Activated CD8-positive, alpha-beta T cell treated with anti-CD3 and anti-CD28 coated beads for 36 hours (primary cell): ENCODE measurements around the gene SPRY4. TPM values are rescaled to one million over a fixed set of nuclear protein-coding genes. Genes with fewer than 3 reads are reported as not detected.

Experiments
- ATAC-seq: fragments of 200-7000 bp; cut with Tn5 transposase; one replicate; pipeline ENCODE4 v1.10.0; 2021; ENCODE audit warnings: mild to moderate bottlenecking, moderate library complexity
- CTCF ChIA-PET: fragments of 350-600 bp; sonication (Branson Sonifier 250); formaldehyde crosslinking; loops from one replicate; lab custom pipeline; 2021; ENCODE audit warnings: antibody characterized with exemption; lab: Charles Lee
- POLR2A ChIA-PET: fragments of 350-600 bp; sonication (Branson Sonifier 250); formaldehyde crosslinking; loops from one replicate; lab custom pipeline; 2021; ENCODE audit warnings: antibody characterized with exemption; lab: Charles Lee
- DNase-seq: peaks from one replicate; pipeline ENCODE4 v3.0.0-alpha.2; 2020
- H3K27ac Mint-ChIP-seq: one replicate; pipeline ENCODE4 v1.8.0; 2021; ENCODE audit warnings: mild to moderate bottlenecking, mixed read lengths
- H3K27me3 Mint-ChIP-seq: one replicate; pipeline ENCODE4 v1.8.0; 2021; ENCODE audit warnings: mixed read lengths
- H3K36me3 Mint-ChIP-seq: one replicate; pipeline ENCODE4 v1.8.0; 2021; ENCODE audit warnings: low read depth, mixed read lengths
- H3K4me1 Mint-ChIP-seq: one replicate; pipeline ENCODE4 v1.8.0; 2021; ENCODE audit warnings: low read depth, mixed read lengths
- H3K4me3 Mint-ChIP-seq: one replicate; pipeline ENCODE4 v1.8.0; 2021; ENCODE audit warnings: mild to moderate bottlenecking, moderate library complexity, mixed read lengths
- H3K9me3 Mint-ChIP-seq: one replicate; pipeline ENCODE4 v1.8.0; 2021; ENCODE audit warnings: mixed read lengths
- intact Hi-C: fragments of 100-400 bp; cut with micrococcal nuclease; formaldehyde crosslinking; loops from one replicate; pipeline ENCODE4 v1.10.0; 2022
- total RNA-seq, 2 experiments: library from RNA; stranded (reverse); gene quantifications; one replicate each; pipeline ENCODE4 v1.2.3, GENCODE V29; 2021
- TF ChIP-seq, protein P1 (sequence below): fragments of 200-600 bp; IDR thresholded peaks from one replicate; pipeline ENCODE4 v1.8.0; 2022; ENCODE audit warnings: antibody characterized with exemption, mild to moderate bottlenecking

Gene SPRY4
- total RNA-seq, 2 experiments from 2014 or later = 0.90 to 1.0 TPM

DNA sequence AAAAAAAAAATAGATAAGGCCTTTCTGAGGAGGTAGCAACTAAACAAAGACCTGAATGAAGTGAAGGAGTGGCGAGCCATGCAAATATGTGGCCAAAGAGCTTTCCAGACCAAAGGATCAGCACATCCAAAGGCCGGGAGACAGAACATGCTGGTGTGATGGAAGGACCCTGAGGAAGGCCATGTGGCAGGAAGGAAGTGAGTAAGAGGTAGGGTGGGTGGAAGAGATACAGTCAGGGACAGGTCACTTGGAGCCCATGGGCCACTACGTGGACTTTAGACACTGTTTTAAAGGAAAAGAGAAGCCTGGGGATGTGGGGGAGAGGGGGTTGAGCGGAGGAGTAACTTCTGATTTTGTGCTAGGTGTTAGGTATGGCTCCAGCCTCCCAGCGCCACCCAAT lies 31.3 kb downstream of the SPRY4 start:
- Mint-ChIP-seq H3K27ac (no peak overlapping the region), H3K4me3 (no peak overlapping the region), H3K36me3 (no peaks in the 10 kb centered on the region), H3K27me3 (no peaks in the 10 kb centered on the region), H3K4me1 (peaks cover under 1% of the 10 kb centered on the region), H3K9me3 (no peaks in the 10 kb centered on the region)
- DNase-seq (no peak), ATAC-seq (no peak)
- TF ChIP-seq, protein P1, sequence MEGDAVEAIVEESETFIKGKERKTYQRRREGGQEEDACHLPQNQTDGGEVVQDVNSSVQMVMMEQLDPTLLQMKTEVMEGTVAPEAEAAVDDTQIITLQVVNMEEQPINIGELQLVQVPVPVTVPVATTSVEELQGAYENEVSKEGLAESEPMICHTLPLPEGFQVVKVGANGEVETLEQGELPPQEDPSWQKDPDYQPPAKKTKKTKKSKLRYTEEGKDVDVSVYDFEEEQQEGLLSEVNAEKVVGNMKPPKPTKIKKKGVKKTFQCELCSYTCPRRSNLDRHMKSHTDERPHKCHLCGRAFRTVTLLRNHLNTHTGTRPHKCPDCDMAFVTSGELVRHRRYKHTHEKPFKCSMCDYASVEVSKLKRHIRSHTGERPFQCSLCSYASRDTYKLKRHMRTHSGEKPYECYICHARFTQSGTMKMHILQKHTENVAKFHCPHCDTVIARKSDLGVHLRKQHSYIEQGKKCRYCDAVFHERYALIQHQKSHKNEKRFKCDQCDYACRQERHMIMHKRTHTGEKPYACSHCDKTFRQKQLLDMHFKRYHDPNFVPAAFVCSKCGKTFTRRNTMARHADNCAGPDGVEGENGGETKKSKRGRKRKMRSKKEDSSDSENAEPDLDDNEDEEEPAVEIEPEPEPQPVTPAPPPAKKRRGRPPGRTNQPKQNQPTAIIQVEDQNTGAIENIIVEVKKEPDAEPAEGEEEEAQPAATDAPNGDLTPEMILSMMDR = no peak
- POLR2A ChIA-PET = no interaction called here
- intact Hi-C loops = no loop called here
- CTCF ChIA-PET = no interaction called here

DNA sequence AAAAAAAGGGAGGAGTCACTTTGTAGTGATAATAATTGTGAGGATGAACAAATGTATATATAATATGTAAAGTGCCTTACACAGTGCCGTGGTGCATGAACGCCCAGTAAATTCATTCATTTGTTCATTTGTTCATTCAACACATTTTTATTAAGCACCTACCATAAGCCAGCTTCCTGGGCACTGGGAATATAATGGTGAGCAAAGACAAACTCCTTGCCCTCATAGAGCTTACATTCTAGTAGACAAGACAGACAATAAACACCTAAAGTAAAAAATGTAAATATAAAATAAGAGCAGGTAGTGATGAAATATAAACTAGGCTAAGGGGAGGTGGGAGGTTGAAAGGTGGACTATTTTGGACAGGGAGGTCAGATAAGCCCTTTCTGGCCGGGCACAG lies 32.0 kb downstream of the SPRY4 start:
- Mint-ChIP-seq H3K27ac (no peak overlapping the region), H3K9me3 (no peaks in the 10 kb centered on the region), H3K27me3 (no peaks in the 10 kb centered on the region), H3K36me3 (no peaks in the 10 kb centered on the region), H3K4me3 (no peak overlapping the region), H3K4me1 (peaks cover 3% of the 10 kb centered on the region)
- ChIA-PET POLR2A (no interaction called here), CTCF (no interaction called here)
- DNase-seq (no peak), ATAC-seq (no peak)
- intact Hi-C loops = no loop called here
- TF ChIP-seq, protein P1 = no peak

DNA sequence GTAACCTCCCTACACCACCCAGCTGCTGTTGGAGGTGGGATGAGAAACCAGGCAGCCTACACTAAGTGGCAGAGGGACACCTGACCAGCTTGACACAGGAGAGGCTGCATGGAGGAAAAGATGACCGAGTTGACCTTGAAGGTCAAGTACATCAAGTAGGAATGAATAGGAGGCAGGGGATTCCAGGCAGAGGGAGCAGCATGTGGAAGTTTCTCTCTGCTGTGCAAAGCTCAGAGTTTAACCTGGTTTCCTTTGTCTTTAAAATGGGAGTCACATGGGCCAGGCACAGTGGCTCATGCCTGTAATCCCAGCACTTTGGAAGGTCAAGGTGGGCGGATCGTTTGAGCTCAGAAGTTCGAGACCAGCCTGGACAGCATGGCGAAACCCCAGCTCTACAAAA lies 32.6 kb downstream of the SPRY4 start:
- TF ChIP-seq, protein P1 = no peak
- DNase-seq (no peak), ATAC-seq (no peak)
- Mint-ChIP-seq H3K27ac (no peak overlapping the region), H3K4me1 (peaks cover 8% of the 10 kb centered on the region), H3K9me3 (no peaks in the 10 kb centered on the region), H3K36me3 (no peaks in the 10 kb centered on the region), H3K27me3 (no peaks in the 10 kb centered on the region), H3K4me3 (no peak overlapping the region)
- CTCF ChIA-PET = interaction anchor here (0.5 kb wide), 1 partner anchor 141 kb away, joined by 3 read pairs; no protein-coding TSS in a partner anchor
- intact Hi-C loops = no loop called here
- POLR2A ChIA-PET = no interaction called here

DNA sequence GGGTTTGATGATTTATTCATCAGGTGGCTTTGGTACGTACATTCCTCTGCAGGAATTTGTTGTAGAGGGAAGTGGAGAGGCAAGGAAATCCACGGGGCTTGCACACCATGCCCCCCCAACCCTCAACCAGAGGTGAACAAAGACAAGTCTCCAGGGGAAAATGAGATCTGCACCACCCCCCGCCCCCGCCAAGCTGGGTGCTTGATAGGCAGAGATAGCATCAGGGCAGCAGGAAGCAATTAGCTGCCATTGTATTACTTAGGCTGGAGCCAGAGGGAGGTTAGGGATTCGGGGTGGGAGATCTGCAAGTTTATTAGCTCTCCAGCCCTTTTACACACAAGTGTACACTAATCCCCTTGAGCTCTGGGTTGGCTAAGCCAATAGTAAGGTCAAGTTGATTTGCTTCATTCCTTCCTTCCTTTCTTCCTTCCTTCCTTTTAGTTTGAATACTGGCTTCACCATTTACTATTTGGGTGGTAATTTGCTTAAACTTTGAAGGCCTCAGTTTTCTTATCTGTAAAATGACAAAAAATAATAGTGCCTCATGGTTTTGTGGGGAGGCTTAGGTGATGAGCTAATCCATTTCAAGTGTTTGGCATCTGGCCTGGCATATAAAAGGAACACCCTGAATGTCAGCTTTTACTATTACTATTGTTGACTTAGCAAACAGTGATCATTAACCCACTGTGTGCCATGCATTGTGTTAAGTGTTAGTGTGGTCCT lies 34.1 kb downstream of the SPRY4 start:
- ATAC-seq = no peak
- CTCF ChIA-PET = no interaction called here
- intact Hi-C loops = no loop called here

More for the DNA sequence above, 34.1 kb downstream of the SPRY4 start:
- DNase-seq = no peak
- no peak overlapping the region for H3K4me3 Mint-ChIP-seq
- H3K36me3 Mint-ChIP-seq = no peaks in the 10 kb centered on the region
- peaks cover 8% of the 10 kb centered on the region for H3K4me1 Mint-ChIP-seq
- H3K27me3 Mint-ChIP-seq = no peaks in the 10 kb centered on the region
- H3K9me3 Mint-ChIP-seq = no peaks in the 10 kb centered on the region
- POLR2A ChIA-PET = no interaction called here
- no peak overlapping the region for H3K27ac Mint-ChIP-seq
- TF ChIP-seq, protein P1 = no peak
